ENCODE measurements around the gene ANKRD44. TPM values are rescaled to one million over a fixed set of nuclear protein-coding genes. Genes with fewer than 3 reads are reported as not detected.

Gene ANKRD44
- total RNA-seq, 1 donor from 2014 or later, result 4.0 TPM

DNA sequence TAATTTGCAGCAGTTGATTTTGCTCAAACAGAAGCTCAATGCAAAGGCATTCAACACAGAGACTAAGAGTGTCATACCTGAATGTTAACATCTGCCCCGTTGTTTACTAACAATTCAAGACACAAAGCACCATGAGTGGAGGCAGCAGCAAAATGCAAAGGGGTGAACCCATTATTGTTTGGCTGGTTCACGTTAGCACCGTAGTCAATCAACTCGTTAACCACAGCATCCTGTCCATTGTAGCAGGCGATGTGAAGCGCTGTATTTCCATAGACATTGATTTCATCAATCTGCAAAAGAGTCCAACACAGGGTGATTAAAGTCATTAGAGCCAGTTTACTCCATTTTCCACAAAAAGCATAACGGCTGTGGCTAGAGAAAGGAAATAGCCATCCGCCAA is 189.3 kb downstream of the ANKRD44 start:
- no peak overlapping the region for H3K27ac Mint-ChIP-seq
- H3K27me3 Mint-ChIP-seq, result no peaks in the 10 kb centered on the region
- no peaks in the 10 kb centered on the region for H3K4me1 Mint-ChIP-seq (ENCODE audit: low read depth)
- H3K9me3 Mint-ChIP-seq (ENCODE audit: low read depth), result no peaks in the 10 kb centered on the region
- H3K36me3 Mint-ChIP-seq (ENCODE audit: insufficient read depth), result no peaks in the 10 kb centered on the region
- no peak for DNase-seq (ENCODE audit: low spot score, unreplicated experiment)
- TF ChIP-seq, protein P1, sequence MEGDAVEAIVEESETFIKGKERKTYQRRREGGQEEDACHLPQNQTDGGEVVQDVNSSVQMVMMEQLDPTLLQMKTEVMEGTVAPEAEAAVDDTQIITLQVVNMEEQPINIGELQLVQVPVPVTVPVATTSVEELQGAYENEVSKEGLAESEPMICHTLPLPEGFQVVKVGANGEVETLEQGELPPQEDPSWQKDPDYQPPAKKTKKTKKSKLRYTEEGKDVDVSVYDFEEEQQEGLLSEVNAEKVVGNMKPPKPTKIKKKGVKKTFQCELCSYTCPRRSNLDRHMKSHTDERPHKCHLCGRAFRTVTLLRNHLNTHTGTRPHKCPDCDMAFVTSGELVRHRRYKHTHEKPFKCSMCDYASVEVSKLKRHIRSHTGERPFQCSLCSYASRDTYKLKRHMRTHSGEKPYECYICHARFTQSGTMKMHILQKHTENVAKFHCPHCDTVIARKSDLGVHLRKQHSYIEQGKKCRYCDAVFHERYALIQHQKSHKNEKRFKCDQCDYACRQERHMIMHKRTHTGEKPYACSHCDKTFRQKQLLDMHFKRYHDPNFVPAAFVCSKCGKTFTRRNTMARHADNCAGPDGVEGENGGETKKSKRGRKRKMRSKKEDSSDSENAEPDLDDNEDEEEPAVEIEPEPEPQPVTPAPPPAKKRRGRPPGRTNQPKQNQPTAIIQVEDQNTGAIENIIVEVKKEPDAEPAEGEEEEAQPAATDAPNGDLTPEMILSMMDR (IDR thresholded peaks at IDR 0.05; ENCODE audit: unreplicated experiment), result no peak
- no peak overlapping the region for H3K4me3 Mint-ChIP-seq (ENCODE audit: low read depth)

DNA sequence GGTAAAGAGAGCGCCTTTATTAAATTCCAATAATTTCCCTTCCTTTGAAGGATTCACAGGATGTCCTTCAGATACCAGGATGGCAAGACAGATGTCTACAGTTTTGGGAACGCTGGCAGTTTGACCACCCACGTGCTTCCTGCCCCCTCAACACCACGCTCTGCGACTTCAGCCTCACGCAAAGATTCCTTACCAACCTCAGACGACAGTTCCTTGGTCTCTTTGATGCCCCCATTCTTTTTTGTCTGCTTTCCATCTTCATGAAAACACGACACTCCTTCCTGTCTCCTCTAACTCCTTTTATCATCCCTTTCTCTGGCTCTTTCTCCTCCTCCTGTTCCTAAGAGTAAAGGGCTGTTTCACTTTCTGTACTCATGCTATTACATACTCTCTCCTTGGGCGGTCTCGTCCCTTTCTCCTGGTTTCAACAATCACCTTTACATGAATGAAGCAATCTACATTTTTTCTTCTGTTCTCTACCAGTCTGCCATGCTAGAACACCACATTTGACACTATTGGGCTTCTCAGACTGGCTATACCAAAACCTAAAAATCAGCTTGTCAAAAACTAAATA is 194.2 kb downstream of the ANKRD44 start:
- no peak for DNase-seq (ENCODE audit: low spot score, unreplicated experiment)
- TF ChIP-seq, protein P1 (IDR thresholded peaks at IDR 0.05; ENCODE audit: unreplicated experiment), result no peak
- Mint-ChIP-seq H3K36me3 (ENCODE audit: insufficient read depth) (no peaks in the 10 kb centered on the region), H3K4me3 (ENCODE audit: low read depth) (no peak overlapping the region), H3K4me1 (ENCODE audit: low read depth) (no peaks in the 10 kb centered on the region), H3K27me3 (no peaks in the 10 kb centered on the region), H3K27ac (no peak overlapping the region), H3K9me3 (ENCODE audit: low read depth) (no peaks in the 10 kb centered on the region)

DNA sequence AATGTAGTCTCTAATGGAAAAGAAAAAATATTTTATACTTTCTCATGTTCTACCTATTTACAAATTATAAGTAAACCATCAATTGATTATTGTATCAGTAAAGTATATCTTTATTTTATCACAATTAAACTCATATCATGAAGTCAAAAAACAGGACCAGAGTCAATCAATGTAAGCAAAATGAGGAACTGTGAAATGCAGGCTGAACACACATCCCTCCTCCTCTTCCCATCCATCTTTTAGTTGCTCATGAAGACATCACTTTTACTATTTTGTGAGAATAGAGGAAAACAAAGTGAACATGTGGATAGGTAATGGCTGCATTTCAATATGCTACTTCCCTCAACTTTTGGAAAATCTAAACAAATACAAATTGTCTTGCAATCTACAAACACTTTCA is 195.3 kb downstream of the ANKRD44 start:
- TF ChIP-seq, protein P1 (IDR thresholded peaks at IDR 0.05; ENCODE audit: unreplicated experiment), result no peak
- Mint-ChIP-seq H3K27ac (no peak overlapping the region), H3K4me1 (ENCODE audit: low read depth) (no peaks in the 10 kb centered on the region), H3K9me3 (ENCODE audit: low read depth) (no peaks in the 10 kb centered on the region), H3K4me3 (ENCODE audit: low read depth) (no peak overlapping the region), H3K27me3 (no peaks in the 10 kb centered on the region), H3K36me3 (ENCODE audit: insufficient read depth) (no peaks in the 10 kb centered on the region)
- DNase-seq (ENCODE audit: low spot score, unreplicated experiment), result no peak

DNA sequence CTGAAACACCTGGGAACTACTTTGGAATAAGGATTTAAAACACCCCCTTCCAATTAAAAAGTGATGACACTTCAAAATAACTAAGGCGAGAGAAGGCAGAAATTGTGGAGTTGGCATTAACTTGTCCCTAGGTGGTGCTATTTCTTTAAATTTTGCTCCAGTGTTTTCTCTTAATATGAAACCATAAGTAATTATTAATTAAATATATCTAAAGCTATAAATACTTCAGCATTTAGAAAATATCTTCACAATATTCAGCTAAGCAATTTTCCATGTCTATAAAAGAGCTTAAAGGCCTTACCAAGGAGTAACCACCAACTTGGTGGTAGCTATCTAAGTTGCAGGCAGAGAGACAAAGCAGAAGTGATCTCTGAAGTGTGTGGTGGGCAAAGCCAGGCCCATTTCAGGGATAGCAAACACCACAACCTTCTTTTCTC is 197.3 kb downstream of the ANKRD44 start:
- H3K27me3 Mint-ChIP-seq, result no peaks in the 10 kb centered on the region
- DNase-seq (ENCODE audit: low spot score, unreplicated experiment), result no peak
- H3K4me1 Mint-ChIP-seq (ENCODE audit: low read depth), result peaks cover 2% of the 10 kb centered on the region
- no peaks in the 10 kb centered on the region for H3K9me3 Mint-ChIP-seq (ENCODE audit: low read depth)
- no peaks in the 10 kb centered on the region for H3K36me3 Mint-ChIP-seq (ENCODE audit: insufficient read depth)
- no peak overlapping the region for H3K27ac Mint-ChIP-seq
- H3K4me3 Mint-ChIP-seq (ENCODE audit: low read depth), result no peak overlapping the region
- TF ChIP-seq, protein P1 (IDR thresholded peaks at IDR 0.05; ENCODE audit: unreplicated experiment), result peak; percentile 77

DNA sequence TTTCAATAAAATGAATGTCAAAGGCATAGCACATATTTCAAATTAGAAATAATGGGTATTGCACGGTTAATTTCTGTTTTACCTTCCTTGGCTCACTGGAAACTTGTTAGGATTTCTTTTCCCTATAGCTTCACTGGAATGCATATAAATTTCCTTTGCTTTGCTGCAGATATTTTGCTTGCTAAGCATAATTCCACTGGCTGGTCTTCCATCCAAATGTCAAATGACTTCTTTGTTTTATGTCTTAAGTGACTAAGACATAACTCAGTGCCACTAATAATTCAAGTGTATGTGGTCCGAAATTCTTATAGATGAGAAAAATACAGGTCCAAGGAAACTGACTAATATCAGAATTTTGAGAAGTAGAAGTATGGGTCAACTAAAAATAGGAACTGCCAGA is 201.3 kb downstream of the ANKRD44 start:
- peaks cover 19% of the 10 kb centered on the region for H3K4me1 Mint-ChIP-seq (ENCODE audit: low read depth)
- no peaks in the 10 kb centered on the region for H3K9me3 Mint-ChIP-seq (ENCODE audit: low read depth)
- DNase-seq (ENCODE audit: low spot score, unreplicated experiment), result no peak
- no peaks in the 10 kb centered on the region for H3K36me3 Mint-ChIP-seq (ENCODE audit: insufficient read depth)
- no peaks in the 10 kb centered on the region for H3K27me3 Mint-ChIP-seq
- H3K4me3 Mint-ChIP-seq (ENCODE audit: low read depth), result no peak overlapping the region
- TF ChIP-seq, protein P1 (IDR thresholded peaks at IDR 0.05; ENCODE audit: unreplicated experiment), result no peak
- no peak overlapping the region for H3K27ac Mint-ChIP-seq
